NCI-H1436 treated with DMSO at 0.1 percent for 48 hours (cell line): Measurements from ENCODE around the gene CR1L.
A peak's percentile ranks its signal among the peaks of the same experiment; 100 is the strongest.
"Not testable (repeated sequence)": the region's sequence is repeated elsewhere in the genome, so short reads cannot be mapped to it uniquely, and the experiment has no call there.

Experiments
- DNase-seq: peaks from one replicate; lab custom pipeline; 2025; lab: John Stamatoyannopoulos, UW

The CR1L gene

GRCh38 chr1:207646171-207646570 is 1.2 kb downstream of the CR1L start:
- no peak for DNase-seq

- no peak for DNase-seq
Observed at GRCh38 chr1:207646944-207647579, 2.1 kb downstream of the CR1L start.

GRCh38 chr1:207647671-207648333 is 2.9 kb downstream of the CR1L start:
- DNase-seq: no peak

- no peak for DNase-seq
Observed at GRCh38 chr1:207648334-207649209, 3.6 kb downstream of the CR1L start.

- DNase-seq: no peak
Observed at GRCh38 chr1:207649210-207649753, 4.3 kb downstream of the CR1L start.

GRCh38 chr1:207649865-207650580 is 5.1 kb downstream of the CR1L start:
- DNase-seq: no peak

- no peak for DNase-seq
Observed at GRCh38 chr1:207651583-207651982, 6.7 kb downstream of the CR1L start.

- DNase-seq: no peak
Observed at GRCh38 chr1:207654320-207654719, 9.4 kb downstream of the CR1L start.

- no peak for DNase-seq
Observed at GRCh38 chr1:207658408-207658807, 13.5 kb downstream of the CR1L start.

- no peak for DNase-seq
Observed at GRCh38 chr1:207658904-207659485, 14.1 kb downstream of the CR1L start.

- no peak for DNase-seq
Observed at GRCh38 chr1:207659545-207660153, 14.7 kb downstream of the CR1L start.

- not testable (repeated sequence) for DNase-seq
Observed at GRCh38 chr1:207661420-207661819, 16.5 kb downstream of the CR1L start.

GRCh38 chr1:207666342-207666741 is 21.4 kb downstream of the CR1L start:
- no peak for DNase-seq

- DNase-seq: no peak
Observed at GRCh38 chr1:207669528-207670009, 24.6 kb downstream of the CR1L start.

- no peak for DNase-seq
Observed at GRCh38 chr1:207670192-207670591, 25.3 kb downstream of the CR1L start.

GRCh38 chr1:207670997-207671396 is 26.1 kb downstream of the CR1L start:
- no peak for DNase-seq

GRCh38 chr1:207672522-207673130 is 27.7 kb downstream of the CR1L start:
- DNase-seq: peak; percentile 33

GRCh38 chr1:207673399-207673798 is 28.5 kb downstream of the CR1L start:
- no peak for DNase-seq

- no peak for DNase-seq
Observed at GRCh38 chr1:207676153-207676552, 31.2 kb downstream of the CR1L start.

GRCh38 chr1:207680590-207681388 is 35.9 kb downstream of the CR1L start:
- not testable (repeated sequence) for DNase-seq
